SK-N-SH (cell line): ENCODE results near the gene ENTHD1. TPM values are rescaled to one million over a fixed set of nuclear protein-coding genes. Genes with fewer than 3 reads are reported as not detected.

Experiments
- CTCF ChIA-PET: fragments of 300-600, 350-600 bp; formaldehyde crosslinking; extraction: SDS; loops from one replicate; lab custom pipeline; 2021; lab: Yijun Ruan, JAX
- POLR2A ChIA-PET: fragments of 350-600 bp; sonication (Branson Sonifier 250); formaldehyde crosslinking; extraction: SDS; loops from one replicate; lab custom pipeline; 2020; ENCODE audit warnings: antibody characterized with exemption, inconsistent platforms; lab: Yijun Ruan, JAX
- DNase-seq: peaks from one replicate; pipeline ENCODE4 v3.0.0; 2012
- H2AFZ ChIP-seq: fragments of 200-600 bp; sonication (generic); 2 replicates; pipeline ENCODE4 v1.8.1; 2016; ENCODE audit warnings: antibody characterized with exemption, mild to moderate bottlenecking, low read depth
- H3F3A ChIP-seq: fragments of 200-600 bp; sonication (generic); replicated peaks from 2 replicates; pipeline ENCODE3; 2016; ENCODE audit warnings: antibody characterized with exemption, mild to moderate bottlenecking; ENCODE audit not compliant: insufficient read depth
- H3K27ac ChIP-seq, 2 experiments: fragments of 200-500 bp in 1 of 2; fragments of 200-600 bp in 1 of 2; sonication (Bioruptor generic) in 1 of 2; sonication (generic), shearing (Covaris generic) in 1 of 2; 2 replicates each; pipeline versions ENCODE4 v1.5.1 to v1.6.1; 2014 to 2016; ENCODE audit warnings: low read depth in 2 of 2, inconsistent platforms in 1 of 2, low read length in 1 of 2, mild to moderate bottlenecking in 1 of 2, mixed read lengths in 1 of 2
- H3K27me3 ChIP-seq: fragments of 200-600 bp; sonication (generic), shearing (Covaris generic); 2 replicates; pipeline ENCODE4 v1.6.1; 2016; ENCODE audit warnings: mixed run types; ENCODE audit not compliant: insufficient read depth
- H3K36me3 ChIP-seq, 2 experiments: fragments of 200-500 bp in 1 of 2; fragments of 200-600 bp in 1 of 2; sonication (Bioruptor generic) in 1 of 2; sonication (generic) in 1 of 2; replicated peaks in 1 of 2; 2 replicates each; pipeline versions ENCODE3 to v1.5.1; 2014 to 2016; ENCODE audit warnings: low read length in 1 of 2, mild to moderate bottlenecking in 1 of 2; ENCODE audit not compliant: insufficient read depth in 2 of 2, control insufficient read depth in 1 of 2
- H3K4me1 ChIP-seq, 2 experiments: fragments of 200-500 bp in 1 of 2; fragments of 200-600 bp in 1 of 2; sonication (Bioruptor generic) in 1 of 2; sonication (generic), shearing (Covaris generic) in 1 of 2; 2 replicates each; pipeline versions ENCODE4 v1.5.1 to v1.6.1; 2014 to 2016; ENCODE audit warnings: low read depth in 1 of 2, low read length in 1 of 2, mixed run types in 1 of 2; ENCODE audit not compliant: insufficient read depth in 2 of 2, control insufficient read depth in 1 of 2
- H3K4me2 ChIP-seq: fragments of 200-600 bp; sonication (generic), shearing (Covaris generic); 2 replicates; pipeline ENCODE4 v1.6.1; 2017; ENCODE audit warnings: mixed run types
- H3K4me3 ChIP-seq, 2 experiments: fragments of 200-500 bp in 1 of 2; fragments of 200-600 bp in 1 of 2; sonication (Bioruptor generic) in 1 of 2; sonication (generic), shearing (Covaris generic) in 1 of 2; 2 replicates each; pipeline versions ENCODE4 v1.5.1 to v1.8.1; 2014 to 2016; ENCODE audit warnings: low read depth in 2 of 2, inconsistent platforms in 1 of 2, low read length in 1 of 2, mild to moderate bottlenecking in 1 of 2, mixed read lengths in 1 of 2, moderate library complexity in 1 of 2
- H3K79me2 ChIP-seq: fragments of 200-600 bp; sonication (generic); 2 replicates; pipeline ENCODE4 v1.8.1; 2017; ENCODE audit warnings: mild to moderate bottlenecking; ENCODE audit not compliant: insufficient read depth
- H3K9ac ChIP-seq: fragments of 200-600 bp; sonication (generic); 2 replicates; pipeline ENCODE4 v1.6.1; 2017; ENCODE audit warnings: mixed run types
- H3K9me2 ChIP-seq: fragments of 200-600 bp; sonication (generic); 2 replicates; pipeline ENCODE4 v1.6.1; 2017; ENCODE audit warnings: mixed run types
- H3K9me3 ChIP-seq: fragments of 200-600 bp; sonication (generic); 2 replicates; pipeline ENCODE4 v1.6.1; 2017; ENCODE audit warnings: mixed run types, mild to moderate bottlenecking, moderate library complexity
- H4K20me1 ChIP-seq: fragments of 200-600 bp; sonication (generic); 2 replicates; pipeline ENCODE4 v1.6.1; 2017; ENCODE audit warnings: mild to moderate bottlenecking, mixed run types; ENCODE audit not compliant: insufficient read depth
- CHD2 ChIP-seq: fragments of 150-350 bp; IDR thresholded peaks from 2 replicates; pipeline ENCODE4 v1.6.1; 2018; ENCODE audit warnings: low read length; ENCODE audit not compliant: partially characterized antibody
- CTCF ChIP-seq: fragments of 200-600 bp; sonication (generic); IDR thresholded peaks from 2 replicates; pipeline ENCODE4 v1.6.1; 2017; ENCODE audit warnings: antibody characterized with exemption, mild to moderate bottlenecking, moderate library complexity
- ELF1 ChIP-seq: IDR thresholded peaks from 2 replicates; pipeline ENCODE4 v1.4.0; 2012
- EP300 ChIP-seq, 2 experiments: IDR thresholded peaks; 2 replicates each; pipeline versions ENCODE4 v1.4.0 to v1.6.1; 2012; ENCODE audit warnings: borderline replicate concordance in 1 of 2, low read depth in 1 of 2, low read length in 1 of 2
- FOXJ3 ChIP-seq: sonication (generic); formaldehyde crosslinking; IDR thresholded peaks from 2 replicates; pipeline ENCODE4 v1.5.1; 2020; ENCODE audit warnings: mild to moderate bottlenecking, missing genetic modification reagents
- GATA2 ChIP-seq: sonication (generic); formaldehyde crosslinking; IDR thresholded peaks from 2 replicates; pipeline ENCODE4 v1.5.0; 2020; ENCODE audit warnings: mild to moderate bottlenecking, missing genetic modification reagents
- JUND ChIP-seq: IDR thresholded peaks from 2 replicates; pipeline ENCODE4 v1.4.0; 2012
- MAX ChIP-seq: IDR thresholded peaks from 2 replicates; pipeline ENCODE4 v1.4.0; 2012; ENCODE audit warnings: low read depth
- MEF2A ChIP-seq: IDR thresholded peaks from 2 replicates; pipeline ENCODE4 v1.4.0; 2012; ENCODE audit warnings: low read depth, borderline replicate concordance
- NFIC ChIP-seq: IDR thresholded peaks from 2 replicates; pipeline ENCODE4 v1.4.0; 2012; ENCODE audit warnings: borderline replicate concordance
- NRF1 ChIP-seq: IDR thresholded peaks from 2 replicates; pipeline ENCODE4 v1.6.1; 2012; ENCODE audit warnings: low read depth, mild to moderate bottlenecking, low read length
- POLR2AphosphoS5 ChIP-seq: IDR thresholded peaks from 2 replicates; pipeline ENCODE4 v1.6.1; 2012; ENCODE audit warnings: low read depth, low read length
- RAD21 ChIP-seq: IDR thresholded peaks from 2 replicates; pipeline ENCODE4 v1.6.1; 2012; ENCODE audit warnings: mild to moderate bottlenecking, low read length
- RXRA ChIP-seq: IDR thresholded peaks from 2 replicates; pipeline ENCODE4 v1.4.0; 2012; ENCODE audit warnings: low read depth, mild to moderate bottlenecking, borderline replicate concordance
- SIN3A ChIP-seq: IDR thresholded peaks from 2 replicates; pipeline ENCODE4 v1.6.1; 2012; ENCODE audit warnings: low read depth, mild to moderate bottlenecking, low read length, moderate library complexity, borderline replicate concordance
- SMC3 ChIP-seq: IDR thresholded peaks from 2 replicates; pipeline ENCODE4 v1.6.1; 2012; ENCODE audit warnings: low read depth, low read length, improper control_type of control experiment
- TAF1 ChIP-seq: IDR thresholded peaks from 2 replicates; pipeline ENCODE4 v1.6.1; 2012; ENCODE audit warnings: low read depth, mild to moderate bottlenecking, low read length, moderate library complexity, borderline replicate concordance
- USF1 ChIP-seq: IDR thresholded peaks from 2 replicates; pipeline ENCODE4 v1.4.0; 2012; ENCODE audit warnings: low read depth, borderline replicate concordance
- USF2 ChIP-seq: fragments of 150-350 bp; IDR thresholded peaks from 2 replicates; pipeline ENCODE4 v1.6.1; 2017; ENCODE audit warnings: antibody characterized with exemption, low read length, low read depth, borderline replicate concordance
- WGBS: methylation state at CpG from one replicate; pipeline ENCODE4 v1.1.6; 2017; ENCODE audit warnings: low lambda C conversion rate; 5-methylcytosine and 5-hydroxymethylcytosine counted together
- polyA plus RNA-seq, 3 experiments: library from polyadenylated mRNA; depleted of rRNA; stranded (reverse); fragments of >200 nt; gene quantifications; 2 replicates each; pipeline ENCODE4 v1.2.3, GENCODE V29; 2012

ENTHD1 gene
- polyA plus RNA-seq, 1 of the 3 experiments (the other 2 are of a cell fraction): not detected

- Histone ChIP-seq H3K9me2 (no peaks in the 10 kb centered on the region), H4K20me1 (no peaks in the 10 kb centered on the region), H3K27ac (no peak overlapping the region), H3K4me3 (no peak overlapping the region), H2AFZ (no peak overlapping the region), H3K36me3 (no peaks in the 10 kb centered on the region), H3K9ac (no peak overlapping the region), H3K27me3 (no peaks in the 10 kb centered on the region), H3K9me3 (no peaks in the 10 kb centered on the region), H3K79me2 (no peaks in the 10 kb centered on the region), H3F3A (no peaks in the 10 kb centered on the region), H3K4me1 (no peaks in the 10 kb centered on the region)
- ChIA-PET CTCF (interaction anchor here (1.6 kb wide), 1 partner anchor 98 kb away, joined by 5 read pairs; no protein-coding TSS in a partner anchor), POLR2A (no interaction called here)
- 44% methylated on average over 4 of the region's 5 CpGs for WGBS
- no peak for DNase-seq
- TF ChIP-seq TAF1 (no peak), MEF2A (no peak), RAD21 (no peak), NRF1 (no peak), MAX (no peak), RXRA (no peak)
- TF ChIP-seq, all 33 proteins: peak for 0
- no peak overlapping the region for H3K4me2 ChIP-seq
These were observed 33.2 kb upstream of the ENTHD1 start for GRCh38 chr22:39926753-39927152.

GRCh38 chr22:39925909-39926679 lies 32.5 kb upstream of the ENTHD1 start:
- H3K27ac ChIP-seq: no peak overlapping the region
- ChIA-PET CTCF (interaction anchor here (1.6 kb wide), 1 partner anchor 99 kb away, joined by 5 read pairs; no protein-coding TSS in a partner anchor), POLR2A (no interaction called here)
- WGBS: 77% methylated on average over 8 of the region's 8 CpGs
- no peak overlapping the region for H2AFZ ChIP-seq
- H3K4me1 ChIP-seq: no peaks in the 10 kb centered on the region
- H3K9ac ChIP-seq: no peak overlapping the region
- TF ChIP-seq FOXJ3 (CRISPR knock-in tag): no peak
- no peak for TF ChIP-seq RXRA
- TF ChIP-seq SMC3: no peak
- TF ChIP-seq ELF1: no peak
- no peak for TF ChIP-seq TAF1
- no peak for TF ChIP-seq GATA2 (CRISPR knock-in tag)
- no peak for TF ChIP-seq SIN3A
- no peak for TF ChIP-seq MAX
- no peak for TF ChIP-seq USF1
- TF ChIP-seq USF2: no peak
- TF ChIP-seq NRF1: no peak
- TF ChIP-seq JUND: no peak
- no peak for TF ChIP-seq EP300 (IDR thresholded peaks at IDR 0.05; ENCODE audit: borderline replicate concordance in 1 of 2, low read depth in 1 of 2, low read length in 1 of 2)
- TF ChIP-seq CTCF: no peak
- TF ChIP-seq POLR2AphosphoS5: no peak
- TF ChIP-seq MEF2A: no peak
- TF ChIP-seq NFIC: no peak
- TF ChIP-seq RAD21: no peak
- TF ChIP-seq CHD2: no peak
- DNase-seq: no peak
- no peaks in the 10 kb centered on the region for H3K9me3 ChIP-seq
- no peak overlapping the region for H3K4me2 ChIP-seq
- no peaks in the 10 kb centered on the region for H3K27me3 ChIP-seq
- H3K4me3 ChIP-seq: no peak overlapping the region
- no peaks in the 10 kb centered on the region for H4K20me1 ChIP-seq
- H3K36me3 ChIP-seq: no peaks in the 10 kb centered on the region
- H3F3A ChIP-seq: no peaks in the 10 kb centered on the region
- no peaks in the 10 kb centered on the region for H3K79me2 ChIP-seq
- H3K9me2 ChIP-seq: no peaks in the 10 kb centered on the region
